HCT116 (cell line): Measurements from ENCODE around the gene EMP1. TPM values are rescaled to one million over a fixed set of nuclear protein-coding genes. Genes with fewer than 3 reads are reported as not detected.
A peak's percentile ranks its signal among the peaks of the same experiment; 100 is the strongest.

Source experiments
- ATAC-seq: fragments of 200-7000 bp; cut with Tn5 transposase; 2 replicates; pipeline ENCODE4 v1.9.1; 2020; ENCODE audit warnings: mild to moderate bottlenecking, moderate library complexity
- BruUV-seq: library from RNA; stranded (reverse); fragments of 400-500 nt; replicated peaks from 2 replicates; lab custom pipeline; 2021; lab: Mats Ljungman, UMichigan
- CTCF ChIA-PET: fragments of 300-600 bp; sonication (Branson Sonifier 250); formaldehyde crosslinking; loops from one replicate; lab custom pipeline; 2021; ENCODE audit warnings: antibody characterized with exemption; lab: Charles Lee
- POLR2A ChIA-PET: fragments of 300-600, 350-600 bp; sonication (Branson Sonifier 250); formaldehyde crosslinking; loops from one replicate; lab custom pipeline; 2021; ENCODE audit warnings: antibody characterized with exemption; lab: Charles Lee
- RAD21 ChIA-PET, 2 experiments: fragments of 300-600 bp; sonication (Branson Sonifier 250); formaldehyde crosslinking; loops; one replicate each; lab custom pipeline; 2023; ENCODE audit warnings: low total read pairs in 2 of 2; ENCODE audit not compliant: uncharacterized antibody in 2 of 2, unreplicated experiment in 2 of 2, low non-redundant PET in 1 of 2; lab: Charles Lee
- DNase-seq: peaks from one replicate; pipeline ENCODE4 v3.0.0-alpha.2; 2010; ENCODE audit warnings: low read depth, low spot score
- H2AFZ ChIP-seq: fragments of 200-600 bp; shearing (Covaris generic), sonication (generic); 2 replicates; pipeline ENCODE4 v1.6.1; 2017; ENCODE audit warnings: low read depth, mixed run types, mixed read lengths, antibody characterized with exemption, low read length; ENCODE audit not compliant: poor library complexity, severe bottlenecking
- H3K27ac ChIP-seq: 2 replicates; pipeline ENCODE4 v1.5.1; 2012; ENCODE audit warnings: low read depth, low read length
- H3K27me3 ChIP-seq: fragments of 200-600 bp; sonication (generic); 2 replicates; pipeline ENCODE4 v1.6.1; 2016; ENCODE audit warnings: mixed run types, low read length, mixed read lengths; ENCODE audit not compliant: insufficient read depth
- H3K36me3 ChIP-seq, 2 experiments: fragments of 200-500 bp in 1 of 2; fragments of 200-600 bp in 1 of 2; sonication (Bioruptor generic) in 1 of 2; sonication (generic) in 1 of 2; 2 replicates each; pipeline versions ENCODE4 v1.5.1 to v1.6.1; 2014 to 2016; ENCODE audit warnings: low read length in 2 of 2, inconsistent platforms in 1 of 2, mixed read lengths in 1 of 2, mixed run types in 1 of 2; ENCODE audit not compliant: insufficient read depth in 2 of 2, control insufficient read depth in 1 of 2
- H3K4me1 ChIP-seq, 2 experiments: fragments of 200-600 bp in 1 of 2; sonication (generic) in 1 of 2; 2 replicates each; pipeline versions ENCODE4 v1.5.1 to v1.6.1; 2012 to 2017; ENCODE audit warnings: low read length in 2 of 2, inconsistent platforms in 1 of 2, mild to moderate bottlenecking in 1 of 2, mixed read lengths in 1 of 2, mixed run types in 1 of 2, moderate library complexity in 1 of 2; ENCODE audit not compliant: insufficient read depth in 2 of 2, control insufficient read depth in 1 of 2
- H3K4me2 ChIP-seq: fragments of 200-600 bp; sonication (generic); 2 replicates; pipeline ENCODE4 v1.6.1; 2017; ENCODE audit warnings: mixed run types, low read length, mixed read lengths
- H3K4me3 ChIP-seq, 2 experiments: fragments of 200-600 bp in 1 of 2; sonication (generic) in 1 of 2; replicated peaks in 1 of 2; 2 replicates each; pipeline ENCODE4 v1.5.1; 2011 to 2016; ENCODE audit warnings: low read length in 2 of 2, control low read depth in 1 of 2, low read depth in 1 of 2, mild to moderate bottlenecking in 1 of 2, mixed read lengths in 1 of 2, mixed run types in 1 of 2
- H3K79me2 ChIP-seq: fragments of 200-600 bp; sonication (generic); 2 replicates; pipeline ENCODE4 v1.6.1; 2017; ENCODE audit warnings: mild to moderate bottlenecking, mixed run types, low read length, moderate library complexity, mixed read lengths; ENCODE audit not compliant: insufficient read depth
- H3K9ac ChIP-seq: fragments of 200-600 bp; sonication (generic); 2 replicates; pipeline ENCODE4 v1.6.1; 2016; ENCODE audit warnings: low read length, mixed read lengths
- H3K9me2 ChIP-seq: fragments of 200-600 bp; sonication (generic), shearing (Covaris generic); 2 replicates; pipeline ENCODE4 v1.6.1; 2017; ENCODE audit warnings: mixed run types, mild to moderate bottlenecking, moderate library complexity; ENCODE audit not compliant: insufficient read depth
- H3K9me3 ChIP-seq, 2 experiments: fragments of 200-500 bp in 1 of 2; fragments of 200-600 bp in 1 of 2; sonication (Bioruptor generic) in 1 of 2; sonication (generic) in 1 of 2; 2 replicates each; pipeline ENCODE4 v1.6.1; 2014 to 2017; ENCODE audit warnings: low read length in 2 of 2, mixed read lengths in 2 of 2, inconsistent platforms in 1 of 2, low read depth in 1 of 2, mild to moderate bottlenecking in 1 of 2, mixed run types in 1 of 2, moderate library complexity in 1 of 2; ENCODE audit not compliant: control insufficient read depth in 1 of 2, insufficient read depth in 1 of 2
- H4K20me1 ChIP-seq: fragments of 200-600 bp; sonication (generic), shearing (Covaris generic); 2 replicates; pipeline ENCODE4 v1.6.1; 2017; ENCODE audit warnings: mixed run types, mild to moderate bottlenecking, moderate library complexity; ENCODE audit not compliant: insufficient read depth
- CBX3 ChIP-seq: IDR thresholded peaks from 2 replicates; pipeline ENCODE4 v1.6.1; 2012; ENCODE audit warnings: low read depth
- CEBPB ChIP-seq: IDR thresholded peaks from 2 replicates; pipeline ENCODE4 v1.6.1; 2012; ENCODE audit warnings: low read depth
- EGR1 ChIP-seq: IDR thresholded peaks from 2 replicates; pipeline ENCODE4 v1.6.1; 2012; ENCODE audit warnings: low read depth
- ELF1 ChIP-seq: IDR thresholded peaks from 2 replicates; pipeline ENCODE4 v1.6.1; 2012; ENCODE audit warnings: low read depth, borderline replicate concordance
- EZH2 ChIP-seq: fragments of 200-600 bp; sonication (generic); IDR thresholded peaks from 2 replicates; pipeline ENCODE4 v1.6.1; 2017; ENCODE audit warnings: antibody characterized with exemption, mixed run types
- EZH2phosphoT487 ChIP-seq: fragments of 200-600 bp; IDR thresholded peaks from 2 replicates; pipeline ENCODE4 v1.6.1; 2018; ENCODE audit warnings: antibody characterized with exemption, borderline replicate concordance
- FOSL1 ChIP-seq: IDR thresholded peaks from 2 replicates; pipeline ENCODE4 v1.6.1; 2012; ENCODE audit warnings: low read depth
- JUND ChIP-seq: IDR thresholded peaks from 2 replicates; pipeline ENCODE4 v1.6.1; 2012
- POLR2A ChIP-seq: IDR thresholded peaks from 2 replicates; pipeline ENCODE4 v1.7.0; 2011; ENCODE audit warnings: borderline replicate concordance; ENCODE audit not compliant: insufficient read depth, insufficient read length; ENCODE audit errors: extremely low read depth
- POLR2AphosphoS5 ChIP-seq: IDR thresholded peaks from 2 replicates; pipeline ENCODE4 v1.6.1; 2011; ENCODE audit warnings: mild to moderate bottlenecking, low read depth, low read length, moderate library complexity
- RAD21 ChIP-seq: IDR thresholded peaks from 2 replicates; pipeline ENCODE4 v1.6.1; 2012; ENCODE audit warnings: low read depth, mild to moderate bottlenecking
- SP1 ChIP-seq: IDR thresholded peaks from 2 replicates; pipeline ENCODE4 v1.6.1; 2012; ENCODE audit warnings: low read depth
- SRF ChIP-seq: IDR thresholded peaks from 2 replicates; pipeline ENCODE4 v1.6.1; 2012; ENCODE audit warnings: low read depth
- TCF7L2 ChIP-seq: IDR thresholded peaks from 2 replicates; pipeline ENCODE4 v1.7.0; 2011; ENCODE audit warnings: borderline replicate concordance, inconsistent platforms; ENCODE audit not compliant: insufficient read depth, insufficient read length; ENCODE audit errors: extremely low read depth
- YY1 ChIP-seq: IDR thresholded peaks from 2 replicates; pipeline ENCODE4 v1.6.1; 2011; ENCODE audit warnings: low read length, low read depth, moderate library complexity, mild to moderate bottlenecking; ENCODE audit not compliant: insufficient replicate concordance; ENCODE audit errors: extremely low read depth
- ZFX ChIP-seq: fragments of 450-650 bp; IDR thresholded peaks from 2 replicates; pipeline ENCODE4 v1.6.1; 2017
- ZNF274 ChIP-seq: fragments of 200-500 bp; sonication (Bioruptor generic); IDR thresholded peaks from 2 replicates; pipeline ENCODE4 v1.6.1; 2014; ENCODE audit warnings: mild to moderate bottlenecking, low read depth, low read length, inconsistent platforms
- intact Hi-C: fragments of 100-400 bp; cut with micrococcal nuclease; formaldehyde crosslinking; loops from 2 replicates; pipeline ENCODE4 v1.10.0; 2022
- total RNA-seq: library from RNA; stranded (reverse); gene quantifications from one replicate; pipeline ENCODE4 v1.2.1, GENCODE V29; 2021; ENCODE audit not compliant: unreplicated experiment
- TF ChIP-seq, protein P1 (sequence below): IDR thresholded peaks from 2 replicates; pipeline ENCODE4 v1.6.1; 2011; ENCODE audit warnings: mild to moderate bottlenecking, low read length, moderate library complexity; ENCODE audit not compliant: insufficient replicate concordance; ENCODE audit errors: extremely low read depth
- TF ChIP-seq, protein P2 (sequence below): IDR thresholded peaks from 2 replicates; pipeline ENCODE4 v1.6.1; 2012
- TF ChIP-seq, protein P3 (sequence below), 3 experiments: fragments of 200-600 bp in 1 of 3; sonication (generic) in 1 of 3; IDR thresholded peaks in 2 of 3; conservative IDR thresholded peaks in 1 of 3; 2 replicates each; pipeline ENCODE4 v1.5.1; 2012 to 2017; ENCODE audit warnings: low read depth in 2 of 3, low read length in 2 of 3, antibody characterized with exemption in 1 of 3, borderline replicate concordance in 1 of 3, control low read depth in 1 of 3, mild to moderate bottlenecking in 1 of 3, mixed read lengths in 1 of 3, mixed run types in 1 of 3, moderate library complexity in 1 of 3; ENCODE audit not compliant: insufficient read depth in 1 of 3

Gene EMP1
- total RNA-seq, 1 experiment from 2014 or later: 110 TPM

DNA sequence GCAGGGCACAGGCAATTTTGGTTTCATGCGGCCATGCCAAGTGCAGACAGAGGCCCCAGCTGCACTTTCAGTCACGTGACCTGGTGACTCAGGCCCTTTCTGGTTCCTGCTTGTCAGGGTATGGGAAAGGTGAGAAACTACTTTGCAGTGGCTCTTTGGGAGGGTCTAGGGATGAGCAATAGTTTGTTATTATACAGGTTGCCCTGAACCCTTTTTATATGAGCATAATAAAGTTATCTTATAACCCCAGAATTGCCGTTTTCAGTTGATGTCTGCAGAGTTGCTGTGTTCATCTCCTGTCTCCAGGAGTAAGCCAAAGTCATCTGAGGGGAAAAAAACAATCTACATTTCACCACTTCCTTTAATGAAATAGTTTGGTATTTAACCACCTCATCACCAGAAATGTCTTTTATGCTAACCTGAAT is 30.9 kb upstream of the EMP1 start:
- H2AFZ ChIP-seq: peak overlapping the region; percentile 52
- POLR2A ChIA-PET: interaction anchor here (1.1 kb wide), 1 partner anchor 31 kb away, joined by 4 read pairs; the partner anchor contains the start of gene EMP1
- H3K4me2 ChIP-seq: peak overlapping the region; percentile 63
- intact Hi-C loops: no loop called here
- TF ChIP-seq JUND: peak; percentile 78
- TF ChIP-seq, protein P1, sequence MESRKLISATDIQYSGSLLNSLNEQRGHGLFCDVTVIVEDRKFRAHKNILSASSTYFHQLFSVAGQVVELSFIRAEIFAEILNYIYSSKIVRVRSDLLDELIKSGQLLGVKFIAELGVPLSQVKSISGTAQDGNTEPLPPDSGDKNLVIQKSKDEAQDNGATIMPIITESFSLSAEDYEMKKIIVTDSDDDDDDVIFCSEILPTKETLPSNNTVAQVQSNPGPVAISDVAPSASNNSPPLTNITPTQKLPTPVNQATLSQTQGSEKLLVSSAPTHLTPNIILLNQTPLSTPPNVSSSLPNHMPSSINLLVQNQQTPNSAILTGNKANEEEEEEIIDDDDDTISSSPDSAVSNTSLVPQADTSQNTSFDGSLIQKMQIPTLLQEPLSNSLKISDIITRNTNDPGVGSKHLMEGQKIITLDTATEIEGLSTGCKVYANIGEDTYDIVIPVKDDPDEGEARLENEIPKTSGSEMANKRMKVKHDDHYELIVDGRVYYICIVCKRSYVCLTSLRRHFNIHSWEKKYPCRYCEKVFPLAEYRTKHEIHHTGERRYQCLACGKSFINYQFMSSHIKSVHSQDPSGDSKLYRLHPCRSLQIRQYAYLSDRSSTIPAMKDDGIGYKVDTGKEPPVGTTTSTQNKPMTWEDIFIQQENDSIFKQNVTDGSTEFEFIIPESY: peak; percentile 5
- TF ChIP-seq CBX3: peak; percentile 45; the same call in 1 of the 2 replicates
- TF ChIP-seq SRF: no peak
- no peak for TF ChIP-seq YY1
- no peak for TF ChIP-seq EGR1
- TF ChIP-seq TCF7L2: no peak
- TF ChIP-seq POLR2A: no peak
- no peak for TF ChIP-seq EZH2
- TF ChIP-seq POLR2AphosphoS5: peak; percentile 52
- TF ChIP-seq FOSL1: peak; percentile 71; the same call in 1 of the 2 replicates
- TF ChIP-seq SP1: peak; percentile 77
- TF ChIP-seq, protein P2, sequence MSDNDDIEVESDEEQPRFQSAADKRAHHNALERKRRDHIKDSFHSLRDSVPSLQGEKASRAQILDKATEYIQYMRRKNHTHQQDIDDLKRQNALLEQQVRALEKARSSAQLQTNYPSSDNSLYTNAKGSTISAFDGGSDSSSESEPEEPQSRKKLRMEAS: peak; percentile 83
- TF ChIP-seq, protein P3, sequence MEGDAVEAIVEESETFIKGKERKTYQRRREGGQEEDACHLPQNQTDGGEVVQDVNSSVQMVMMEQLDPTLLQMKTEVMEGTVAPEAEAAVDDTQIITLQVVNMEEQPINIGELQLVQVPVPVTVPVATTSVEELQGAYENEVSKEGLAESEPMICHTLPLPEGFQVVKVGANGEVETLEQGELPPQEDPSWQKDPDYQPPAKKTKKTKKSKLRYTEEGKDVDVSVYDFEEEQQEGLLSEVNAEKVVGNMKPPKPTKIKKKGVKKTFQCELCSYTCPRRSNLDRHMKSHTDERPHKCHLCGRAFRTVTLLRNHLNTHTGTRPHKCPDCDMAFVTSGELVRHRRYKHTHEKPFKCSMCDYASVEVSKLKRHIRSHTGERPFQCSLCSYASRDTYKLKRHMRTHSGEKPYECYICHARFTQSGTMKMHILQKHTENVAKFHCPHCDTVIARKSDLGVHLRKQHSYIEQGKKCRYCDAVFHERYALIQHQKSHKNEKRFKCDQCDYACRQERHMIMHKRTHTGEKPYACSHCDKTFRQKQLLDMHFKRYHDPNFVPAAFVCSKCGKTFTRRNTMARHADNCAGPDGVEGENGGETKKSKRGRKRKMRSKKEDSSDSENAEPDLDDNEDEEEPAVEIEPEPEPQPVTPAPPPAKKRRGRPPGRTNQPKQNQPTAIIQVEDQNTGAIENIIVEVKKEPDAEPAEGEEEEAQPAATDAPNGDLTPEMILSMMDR (IDR thresholded peaks at IDR 0.05 in 2 of 3, conservative IDR thresholded peaks at IDR 0.05 in 1 of 3; ENCODE audit: borderline replicate concordance in 1 of 3, insufficient read depth in 1 of 3, low read depth in 2 of 3, low read length in 2 of 3): no peak
- no peak for TF ChIP-seq ZFX
- TF ChIP-seq ZNF274: no peak
- TF ChIP-seq EZH2phosphoT487: no peak
- TF ChIP-seq RAD21: no peak
- no peak for TF ChIP-seq CEBPB
- no peak for TF ChIP-seq ELF1
- TF ChIP-seq, all 23 proteins: peak for 7
- ATAC-seq (peak; percentile 75), DNase-seq (peak; percentile 68)
- Histone ChIP-seq H3K79me2 (no peaks in the 10 kb centered on the region), H3K9me2 (no peaks in the 10 kb centered on the region), H3K27ac (peak overlapping the region; percentile 33; the same call in 1 of the 2 replicates), H3K27me3 (no peaks in the 10 kb centered on the region), H3K9me3 (no peaks in the 10 kb centered on the region), H4K20me1 (no peaks in the 10 kb centered on the region), H3K9ac (peak overlapping the region; percentile 45), H3K36me3 (no peaks in the 10 kb centered on the region), H3K4me3 (peak overlapping the region in 1 of 2 experiments; percentile 15; a peak in 1 of 4 replicates), H3K4me1 (peaks cover 23 to 64% of the 10 kb centered on the region in 2 experiments)
- RAD21 ChIA-PET: no interaction called here
- CTCF ChIA-PET: no interaction called here
- no TSS peak for BruUV-seq
